Cardiac muscle cell (in vitro differentiated cells and primary cell): ENCODE results near the gene CAMKK2. TPM values are rescaled to one million over a fixed set of nuclear protein-coding genes. Genes with fewer than 3 reads are reported as not detected.
A peak's percentile ranks its signal among the peaks of the same experiment; 100 is the strongest.

ENCODE experiments used
- DNase-seq, 2 donors: peaks; one replicate each; pipeline versions ENCODE4 v3.0.0 to v3.0.0-alpha.2; 2010 to 2017; ENCODE audit warnings: low read depth in 1 of 2, low spot score in 1 of 2
- H3K27ac ChIP-seq: fragments of 200-600 bp; sonication (generic); 2 replicates; pipeline ENCODE4 v1.5.1; 2016
- H3K27me3 ChIP-seq: fragments of 200-600 bp; sonication (generic); 2 replicates; pipeline ENCODE4 v1.6.0; 2016; ENCODE audit warnings: control low read depth
- H3K36me3 ChIP-seq: fragments of 200-600 bp; sonication (generic); 2 replicates; pipeline ENCODE4 v1.5.1; 2016; ENCODE audit warnings: control low read depth
- H3K4me1 ChIP-seq: fragments of 200-600 bp; sonication (generic); 2 replicates; pipeline ENCODE4 v1.8.1; 2017; ENCODE audit warnings: low read depth, mild to moderate bottlenecking, mixed run types
- H3K4me3 ChIP-seq: fragments of 200-600 bp; sonication (generic); 2 replicates; pipeline ENCODE4 v1.5.1; 2016; ENCODE audit warnings: mild to moderate bottlenecking
- H3K9me3 ChIP-seq: fragments of 200-600 bp; sonication (generic); 2 replicates; pipeline ENCODE4 v1.5.1; 2017; ENCODE audit warnings: low read depth, mild to moderate bottlenecking, control low read depth
- CTCF ChIP-seq: IDR thresholded peaks from 2 replicates; pipeline ENCODE4 v1.5.1; 2012; ENCODE audit warnings: low read depth, mild to moderate bottlenecking, low read length
- polyA plus RNA-seq: library from polyadenylated mRNA; unstranded; fragments of >200 nt; fragmentation: Nextera tagmentation; extraction: Ambion mirVana; gene quantifications from 2 replicates; pipeline ENCODE4 v1.2.1, GENCODE V29; 2016
- total RNA-seq: library from RNA; depleted of rRNA; stranded (reverse); fragments of >200 nt; gene quantifications from 2 replicates; pipeline ENCODE4 v1.2.3, GENCODE V29; 2016

Gene CAMKK2
- total and polyA plus RNA-seq, 2 experiments from 2014 or later = 18.6 to 22.9 TPM

- H3K4me1 ChIP-seq = peaks cover 18% of the 10 kb centered on the region
- H3K27me3 ChIP-seq = no peaks in the 10 kb centered on the region
- H3K27ac ChIP-seq = peak overlapping the region; percentile 47
- DNase-seq = no peak
- H3K4me3 ChIP-seq = no peak overlapping the region
- H3K9me3 ChIP-seq = no peaks in the 10 kb centered on the region
- peaks cover 3% of the 10 kb centered on the region for H3K36me3 ChIP-seq
- no peak for TF ChIP-seq CTCF
These were observed 57.0 kb downstream of the CAMKK2 start for GRCh38 chr12:121239351-121240061.

GRCh38 chr12:121238604-121239350, 57.7 kb downstream of the CAMKK2 start:
- H3K9me3 ChIP-seq = no peaks in the 10 kb centered on the region
- no peak for DNase-seq
- no peaks in the 10 kb centered on the region for H3K27me3 ChIP-seq
- H3K4me1 ChIP-seq = peaks cover 18% of the 10 kb centered on the region
- H3K4me3 ChIP-seq = no peak overlapping the region
- peaks cover 3% of the 10 kb centered on the region for H3K36me3 ChIP-seq
- H3K27ac ChIP-seq = peak overlapping the region; percentile 47
- no peak for TF ChIP-seq CTCF

DNA sequence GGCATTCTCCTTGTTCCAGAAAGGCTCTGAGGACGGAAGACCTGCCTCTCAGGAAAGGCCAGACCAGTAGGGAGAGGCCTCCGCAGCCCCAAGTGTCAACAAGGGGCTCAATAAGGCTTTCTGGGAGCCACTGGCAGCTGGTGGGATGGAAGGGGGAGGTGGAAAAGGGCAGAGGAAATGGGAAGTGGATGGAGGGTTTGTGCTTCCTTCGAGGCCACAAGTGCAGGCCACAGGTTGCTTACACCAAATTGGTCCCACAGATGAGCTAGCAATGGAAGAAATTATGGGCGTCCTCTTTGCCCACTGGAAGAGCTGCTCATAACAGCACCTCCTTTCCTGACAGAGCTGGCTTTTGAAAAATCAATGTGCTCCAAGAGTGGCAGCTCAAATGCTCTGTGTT, 58.4 kb downstream of the CAMKK2 start:
- Histone ChIP-seq H3K9me3 (no peaks in the 10 kb centered on the region), H3K36me3 (no peaks in the 10 kb centered on the region), H3K4me3 (no peak overlapping the region), H3K27ac (no peak overlapping the region), H3K27me3 (no peaks in the 10 kb centered on the region), H3K4me1 (peaks cover 18% of the 10 kb centered on the region)
- DNase-seq = no peak
- TF ChIP-seq CTCF = no peak

DNA sequence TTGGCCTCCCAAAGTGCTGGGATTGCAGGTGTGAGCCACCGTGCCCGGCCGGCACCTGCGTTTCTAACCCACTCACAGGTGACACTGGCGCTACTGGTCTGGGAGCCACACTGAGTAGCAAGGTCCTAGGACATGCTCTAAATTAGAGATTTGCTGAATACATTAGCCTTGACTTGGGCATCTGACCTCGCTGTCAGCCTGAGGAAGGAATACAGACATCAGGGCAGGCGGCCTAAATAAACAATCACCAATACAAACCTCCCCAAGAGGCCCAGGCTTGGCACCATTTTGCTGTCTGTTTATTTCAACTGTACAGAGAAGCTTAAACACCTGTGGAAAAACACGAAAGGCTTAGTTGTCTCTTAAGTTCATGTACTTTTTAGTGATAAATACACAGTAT, 59.1 kb downstream of the CAMKK2 start:
- H3K4me1 ChIP-seq = peaks cover 18% of the 10 kb centered on the region
- no peak for DNase-seq
- no peak for TF ChIP-seq CTCF
- no peak overlapping the region for H3K4me3 ChIP-seq
- no peak overlapping the region for H3K27ac ChIP-seq
- no peaks in the 10 kb centered on the region for H3K27me3 ChIP-seq
- no peaks in the 10 kb centered on the region for H3K36me3 ChIP-seq
- H3K9me3 ChIP-seq = no peaks in the 10 kb centered on the region

GRCh38 chr12:121236776-121237175, 59.7 kb downstream of the CAMKK2 start:
- Histone ChIP-seq H3K36me3 (no peaks in the 10 kb centered on the region), H3K4me1 (peaks cover 18% of the 10 kb centered on the region), H3K27me3 (no peaks in the 10 kb centered on the region), H3K4me3 (no peak overlapping the region), H3K9me3 (no peaks in the 10 kb centered on the region), H3K27ac (no peak overlapping the region)
- no peak for TF ChIP-seq CTCF
- DNase-seq = no peak
